WTC11 (cell line): ENCODE measurements around the gene MAPKAP1. TPM values are rescaled to one million over a fixed set of nuclear protein-coding genes. Genes with fewer than 3 reads are reported as not detected.

ENCODE experiments used
- ATAC-seq: fragments of 200-7000 bp; cut with Tn5 transposase; 2 replicates; pipeline ENCODE4 v1.10.0; 2021; ENCODE audit warnings: mild to moderate bottlenecking, moderate library complexity
- CTCF ChIA-PET: fragments of 300-600 bp; sonication (Branson Sonifier 250); formaldehyde crosslinking; loops from one replicate; lab custom pipeline; 2021; ENCODE audit warnings: antibody characterized with exemption; lab: Charles Lee
- POLR2A ChIA-PET: fragments of 350-600 bp; sonication (Branson Sonifier 250); formaldehyde crosslinking; loops from one replicate; lab custom pipeline; 2021; ENCODE audit warnings: antibody characterized with exemption; lab: Charles Lee
- DNase-seq: peaks from one replicate; pipeline ENCODE4 v3.0.0; 2021; ENCODE audit warnings: low spot score
- H3K27ac Mint-ChIP-seq: 2 replicates; pipeline ENCODE4 v1.8.0; 2021; ENCODE audit warnings: mixed read lengths
- H3K27me3 Mint-ChIP-seq: 2 replicates; pipeline ENCODE4 v1.8.0; 2021; ENCODE audit warnings: low read depth, mild to moderate bottlenecking, moderate library complexity, mixed read lengths
- H3K36me3 Mint-ChIP-seq: 2 replicates; pipeline ENCODE4 v1.8.0; 2021; ENCODE audit warnings: mixed read lengths
- H3K4me1 Mint-ChIP-seq: 2 replicates; pipeline ENCODE4 v1.8.0; 2022; ENCODE audit warnings: mixed read lengths
- H3K4me3 Mint-ChIP-seq: 2 replicates; pipeline ENCODE4 v1.8.0; 2021; ENCODE audit warnings: mild to moderate bottlenecking, moderate library complexity, mixed read lengths
- H3K9me3 Mint-ChIP-seq: 2 replicates; pipeline ENCODE4 v1.8.0; 2021; ENCODE audit warnings: mixed read lengths
- AFF4 ChIP-seq: sonication (generic); formaldehyde crosslinking; IDR thresholded peaks from 2 replicates; pipeline ENCODE4 v1.8.1; 2023; ENCODE audit warnings: mild to moderate bottlenecking, missing genetic modification reagents, borderline replicate concordance
- ATF2 ChIP-seq: sonication (generic); formaldehyde crosslinking; IDR thresholded peaks from 2 replicates; pipeline ENCODE4 v1.8.1; 2022; ENCODE audit warnings: low read depth, missing genetic modification reagents, borderline replicate concordance
- E2F1 ChIP-seq: sonication (generic); formaldehyde crosslinking; IDR thresholded peaks from 2 replicates; pipeline ENCODE4 v1.8.0; 2022; ENCODE audit warnings: mild to moderate bottlenecking, missing genetic modification reagents
- FOXP4 ChIP-seq: sonication (generic); formaldehyde crosslinking; IDR thresholded peaks from 2 replicates; pipeline ENCODE4 v1.8.0; 2022; ENCODE audit warnings: mild to moderate bottlenecking, missing genetic modification reagents
- HMGA2 ChIP-seq: fragments of 250-450 bp; sonication (Bioruptor Pico); IDR thresholded peaks from 2 replicates; pipeline ENCODE4 v1.4.0; 2021; ENCODE audit warnings: mild to moderate bottlenecking, moderate library complexity
- HMGXB4 ChIP-seq: sonication (generic); formaldehyde crosslinking; IDR thresholded peaks from 2 replicates; pipeline ENCODE4 v1.8.1; 2023; ENCODE audit warnings: mild to moderate bottlenecking, moderate library complexity, missing genetic modification reagents
- JUN ChIP-seq: sonication (generic); formaldehyde crosslinking; IDR thresholded peaks from 2 replicates; pipeline ENCODE4 v1.8.0; 2023; ENCODE audit warnings: mild to moderate bottlenecking, missing genetic modification reagents
- NFATC4 ChIP-seq: fragments of 250-450 bp; sonication (Bioruptor Pico); IDR thresholded peaks from 2 replicates; pipeline ENCODE4 v1.9.0; 2021; ENCODE audit warnings: mild to moderate bottlenecking
- OVOL2 ChIP-seq: fragments of 250-450 bp; sonication (Bioruptor Pico); IDR thresholded peaks from 2 replicates; pipeline ENCODE4 v1.9.0; 2021; ENCODE audit warnings: mild to moderate bottlenecking, borderline replicate concordance
- PRDM15 ChIP-seq: sonication (generic); formaldehyde crosslinking; IDR thresholded peaks from 2 replicates; pipeline ENCODE4 v1.8.0; 2022; ENCODE audit warnings: missing genetic modification reagents
- PRRX2 ChIP-seq: fragments of 250-450 bp; sonication (Bioruptor Pico); IDR thresholded peaks from 2 replicates; pipeline ENCODE4 v1.8.0; 2021; ENCODE audit warnings: mild to moderate bottlenecking
- SOX15 ChIP-seq: fragments of 250-450 bp; sonication (Bioruptor Pico); IDR thresholded peaks from 2 replicates; pipeline ENCODE4 v1.9.0; 2021; ENCODE audit warnings: mild to moderate bottlenecking
- SP1 ChIP-seq: sonication (generic); formaldehyde crosslinking; conservative IDR thresholded peaks from 2 replicates; pipeline ENCODE4 v1.8.1; 2022; ENCODE audit warnings: missing genetic modification reagents
- TCF7 ChIP-seq: sonication (generic); formaldehyde crosslinking; IDR thresholded peaks from 2 replicates; pipeline ENCODE4 v1.8.0; 2022; ENCODE audit warnings: mild to moderate bottlenecking, low read depth, missing genetic modification reagents, moderate library complexity
- ZNF416 ChIP-seq: fragments of 250-450 bp; sonication (Bioruptor Pico); IDR thresholded peaks from 2 replicates; pipeline ENCODE4 v1.9.0; 2021; ENCODE audit warnings: mild to moderate bottlenecking, inconsistent platforms
- ZNF425 ChIP-seq: fragments of 250-450 bp; sonication (Bioruptor Pico); conservative IDR thresholded peaks from 2 replicates; pipeline ENCODE4 v1.9.0; 2021; ENCODE audit warnings: mild to moderate bottlenecking
- total RNA-seq: library from RNA; stranded (reverse); gene quantifications from 3 replicates; pipeline ENCODE4 v1.2.3, GENCODE V29; 2021

MAPKAP1 gene
- total RNA-seq, 1 experiment from 2014 or later, result 111 TPM

- TF ChIP-seq ZNF416 (CRISPR knock-in tag) (no peak), HMGA2 (no peak), OVOL2 (CRISPR knock-in tag) (no peak), JUN (CRISPR knock-in tag) (no peak), PRDM15 (CRISPR knock-in tag) (no peak), AFF4 (CRISPR knock-in tag) (no peak), PRRX2 (no peak)
These were observed 68.6 kb downstream of the MAPKAP1 start (continued) for GRCh38 chr9:125638239-125639045.

GRCh38 chr9:125637241-125637640 lies 69.8 kb downstream of the MAPKAP1 start:
- Mint-ChIP-seq H3K27me3 (no peaks in the 10 kb centered on the region), H3K4me3 (no peak overlapping the region), H3K27ac (no peak overlapping the region), H3K4me1 (peaks cover 56% of the 10 kb centered on the region), H3K36me3 (no peaks in the 10 kb centered on the region), H3K9me3 (no peaks in the 10 kb centered on the region)
- TF ChIP-seq HMGXB4 (CRISPR knock-in tag) (no peak), ZNF416 (CRISPR knock-in tag) (no peak), NFATC4 (CRISPR knock-in tag) (no peak), E2F1 (CRISPR knock-in tag) (no peak)
- DNase-seq (no peak), ATAC-seq (no peak)
- ChIA-PET POLR2A (no interaction called here), CTCF (interaction anchor here (1.1 kb wide), 1 partner anchor 229 kb away, joined by 3 read pairs; no protein-coding TSS in a partner anchor)

GRCh38 chr9:125635888-125636287 lies 71.1 kb downstream of the MAPKAP1 start:
- Mint-ChIP-seq H3K4me1 (peaks cover 66% of the 10 kb centered on the region), H3K4me3 (no peak overlapping the region), H3K27ac (peak overlapping the region; percentile 88), H3K36me3 (no peaks in the 10 kb centered on the region), H3K9me3 (no peaks in the 10 kb centered on the region), H3K27me3 (no peaks in the 10 kb centered on the region)
- POLR2A ChIA-PET, result no interaction called here
- DNase-seq (no peak), ATAC-seq (no peak)
- CTCF ChIA-PET, result interaction anchor here (1.1 kb wide), 1 partner anchor 228 kb away, joined by 3 read pairs; no protein-coding TSS in a partner anchor
- TF ChIP-seq ATF2 (CRISPR knock-in tag) (no peak), ZNF425 (no peak), FOXP4 (CRISPR knock-in tag) (no peak), SOX15 (no peak), SP1 (CRISPR knock-in tag) (no peak), TCF7 (CRISPR knock-in tag) (no peak)
